Activated T-cell treated with anti-CD3 and anti-CD28 coated beads for 24 hours (primary cell): Measurements from ENCODE around the gene PRPF19.

Source experiments
- DNase-seq: peaks from one replicate; pipeline ENCODE4 v3.0.0-alpha.2; 2020; ENCODE audit warnings: low read depth

The PRPF19 gene

DNA sequence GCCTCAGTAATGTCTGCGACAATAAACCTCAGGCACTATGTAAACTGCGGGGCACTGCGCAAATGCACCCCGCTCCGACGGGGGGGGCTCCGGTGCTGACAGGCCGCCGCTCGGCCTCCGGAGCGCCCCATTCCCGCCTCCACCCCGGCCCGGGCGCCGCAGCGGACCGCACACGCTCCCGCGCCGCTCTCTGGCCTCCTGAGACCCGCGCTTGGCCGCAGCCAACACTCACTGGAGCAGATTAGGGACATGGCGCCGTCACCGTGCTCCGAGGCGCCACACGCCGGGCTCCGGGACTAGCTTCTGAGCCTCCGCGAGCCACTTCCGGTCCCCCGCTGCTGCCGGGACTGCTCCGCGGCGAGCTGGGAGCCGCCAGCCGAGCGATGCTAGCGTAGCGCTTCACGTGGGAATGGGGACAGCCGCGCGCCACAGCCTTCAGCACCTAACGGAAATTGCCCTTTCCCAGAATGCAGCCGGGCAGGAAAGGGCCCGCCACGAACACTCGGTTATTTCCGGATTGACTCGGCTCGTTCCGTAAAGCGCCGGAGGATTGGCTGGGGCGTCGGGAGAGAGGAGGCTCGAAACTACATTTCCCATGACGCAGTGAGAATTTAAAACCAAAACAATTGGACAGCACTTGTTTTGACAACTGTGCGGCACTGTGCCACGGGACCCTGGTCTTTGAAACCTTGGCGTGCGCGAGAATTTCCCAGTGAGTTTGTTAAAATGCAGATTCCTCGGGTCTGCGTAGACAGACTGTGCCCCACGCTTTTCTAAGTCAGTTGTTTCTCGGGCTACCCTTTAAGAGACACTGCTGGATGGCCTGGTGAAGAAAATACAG is at the start of gene PRPF19:
Gene PRPF19, minus strand, starts transcription at position 454 of the 841 bp plus-strand sequence. Its CDS starts 203 bp downstream, at position 251.
- peak; percentile 99 for DNase-seq

DNA sequence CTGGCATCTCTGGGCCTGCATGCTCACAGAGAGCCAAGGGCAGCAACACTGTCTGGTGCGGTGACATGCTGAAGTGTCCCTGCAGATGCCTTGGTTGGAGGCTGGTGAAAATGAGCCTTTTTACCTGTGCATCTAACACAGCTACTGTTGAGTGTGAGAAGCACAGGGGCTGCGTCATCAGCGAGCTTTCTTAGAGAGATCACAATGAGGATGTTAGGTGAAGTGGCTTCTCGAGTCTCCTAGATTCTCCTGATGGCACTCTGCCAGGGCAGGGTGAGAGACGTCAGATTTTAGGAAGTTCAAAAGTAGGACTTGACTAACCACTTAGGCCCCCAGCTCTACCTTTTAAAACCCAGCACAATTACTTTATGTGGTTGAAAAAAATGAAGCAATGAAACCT is 49.2 kb upstream of the PRPF19 start:
- no peak for DNase-seq

DNA sequence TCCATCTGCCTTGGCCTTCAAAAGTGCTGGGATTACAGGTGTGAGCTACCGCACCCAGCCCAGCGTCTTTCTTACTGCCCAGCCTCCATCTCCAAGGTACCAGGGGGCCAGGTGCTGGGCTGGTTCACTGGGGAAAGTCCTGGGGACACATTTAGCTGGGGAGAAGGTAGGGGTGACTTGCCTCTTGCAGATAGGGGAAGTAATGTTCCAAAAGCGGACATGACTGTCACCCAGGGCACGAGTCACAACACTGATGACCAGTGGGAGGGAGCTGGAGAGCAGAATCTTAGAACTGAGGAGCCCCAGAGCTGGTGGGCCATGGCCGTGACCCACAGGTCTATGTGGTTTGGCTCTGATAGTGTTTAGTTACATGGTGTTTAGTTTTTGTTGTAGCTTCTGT is 48.0 kb upstream of the PRPF19 start:
- no peak for DNase-seq

DNA sequence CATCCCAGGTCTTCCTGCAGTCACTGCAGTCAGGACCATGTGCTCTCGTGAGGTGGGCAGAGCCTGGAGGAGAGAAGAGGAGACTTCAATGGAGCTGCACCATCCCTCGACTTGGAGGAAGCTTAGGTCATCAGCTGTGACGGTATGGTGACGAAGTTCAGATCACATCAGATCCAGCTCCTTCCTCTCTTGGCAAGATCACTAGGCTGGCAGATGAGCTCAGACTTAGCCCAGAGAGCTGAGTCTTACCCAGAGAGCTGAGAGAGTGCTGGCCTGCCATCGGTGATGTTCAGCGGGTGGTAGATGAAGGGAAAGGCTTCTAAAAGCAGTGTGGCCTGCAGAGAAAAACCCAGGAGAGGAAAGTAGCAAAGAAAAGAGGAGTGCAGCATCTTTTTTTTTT is 47.4 kb upstream of the PRPF19 start:
- DNase-seq, result no peak

DNA sequence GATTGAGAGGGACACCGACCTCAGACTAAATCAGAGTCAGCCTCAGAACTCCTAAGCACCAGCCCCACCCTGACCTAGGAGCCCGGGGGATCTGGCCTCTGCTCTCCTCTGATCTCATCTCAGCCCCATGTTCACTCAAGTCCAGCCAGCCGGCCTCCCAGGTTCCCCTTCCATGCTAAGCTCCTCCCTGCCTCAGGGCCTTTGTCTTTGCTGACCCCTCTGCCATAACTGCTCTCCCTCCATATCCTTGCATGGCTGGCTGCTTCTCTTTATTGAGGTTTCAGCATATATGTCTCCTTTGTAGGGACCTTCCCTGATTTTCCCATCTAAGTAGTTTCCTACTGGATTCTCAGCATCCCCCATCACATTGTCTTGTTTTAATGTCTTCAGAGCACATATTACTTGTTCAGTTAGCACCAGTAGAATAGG is 46.4 kb upstream of the PRPF19 start:
- DNase-seq, result no peak

DNA sequence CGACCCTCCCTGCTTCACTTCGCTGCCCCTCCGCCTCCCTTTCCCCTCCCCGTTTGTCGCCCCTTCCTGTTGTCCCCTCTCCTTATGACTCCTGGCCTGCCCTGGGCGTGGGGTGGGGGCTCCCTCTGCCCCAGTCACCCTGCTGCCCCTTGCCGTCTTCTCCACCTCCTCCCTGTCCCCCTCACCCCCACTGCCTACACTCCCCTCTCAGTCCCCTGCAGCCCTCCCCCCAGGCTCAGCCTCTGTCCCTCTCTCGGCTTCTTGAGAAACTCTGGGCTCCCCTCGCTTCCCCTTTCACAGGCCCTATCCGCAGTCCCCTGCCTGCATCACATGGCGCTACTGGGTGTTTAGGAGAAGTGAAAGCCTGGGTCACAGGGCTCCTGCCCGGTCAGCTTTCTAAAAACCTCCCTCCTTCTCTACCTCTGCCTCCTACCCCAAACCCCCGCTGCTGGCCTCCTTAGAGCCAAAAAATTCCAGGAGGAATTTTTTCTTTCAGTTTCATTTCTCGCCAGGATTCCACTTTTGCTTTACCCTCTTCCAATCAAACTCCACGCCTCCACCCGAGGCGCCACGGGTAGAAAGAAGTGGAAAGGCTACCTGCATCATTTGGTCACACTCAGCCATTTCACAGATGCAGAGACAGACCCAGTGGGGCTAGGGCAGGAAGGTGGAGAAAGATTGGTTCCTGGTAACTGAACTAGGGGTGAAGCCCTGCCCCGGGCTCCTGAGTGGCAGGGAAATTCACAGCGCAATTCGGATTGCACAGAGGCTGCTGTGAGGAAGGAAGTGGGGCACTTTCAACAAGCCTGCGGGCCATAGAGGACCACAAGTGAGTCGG is 45.7 kb upstream of the PRPF19 start, which contains the start of gene SLC15A3:
Gene SLC15A3, minus strand, starts transcription at position 273 of the 838 bp plus-strand sequence. CDS start 625 bp downstream, outside the sequence.
- DNase-seq, result no peak

DNA sequence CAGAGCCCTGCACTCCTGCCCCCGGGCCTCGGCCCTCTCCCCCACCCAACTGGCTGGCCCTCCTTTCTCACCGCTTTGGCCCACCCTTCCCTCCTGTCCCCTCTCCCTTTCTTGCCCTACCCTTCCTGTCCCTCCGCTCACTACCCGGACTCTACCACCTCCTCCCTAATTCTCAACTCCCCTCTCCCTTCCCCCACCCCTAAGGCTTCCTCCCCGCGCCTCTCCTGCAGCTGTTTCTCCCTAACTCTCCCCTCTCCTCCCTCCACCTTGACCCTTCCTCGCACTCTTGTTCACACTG is 45.2 kb upstream of the PRPF19 start:
- DNase-seq, result no peak

DNA sequence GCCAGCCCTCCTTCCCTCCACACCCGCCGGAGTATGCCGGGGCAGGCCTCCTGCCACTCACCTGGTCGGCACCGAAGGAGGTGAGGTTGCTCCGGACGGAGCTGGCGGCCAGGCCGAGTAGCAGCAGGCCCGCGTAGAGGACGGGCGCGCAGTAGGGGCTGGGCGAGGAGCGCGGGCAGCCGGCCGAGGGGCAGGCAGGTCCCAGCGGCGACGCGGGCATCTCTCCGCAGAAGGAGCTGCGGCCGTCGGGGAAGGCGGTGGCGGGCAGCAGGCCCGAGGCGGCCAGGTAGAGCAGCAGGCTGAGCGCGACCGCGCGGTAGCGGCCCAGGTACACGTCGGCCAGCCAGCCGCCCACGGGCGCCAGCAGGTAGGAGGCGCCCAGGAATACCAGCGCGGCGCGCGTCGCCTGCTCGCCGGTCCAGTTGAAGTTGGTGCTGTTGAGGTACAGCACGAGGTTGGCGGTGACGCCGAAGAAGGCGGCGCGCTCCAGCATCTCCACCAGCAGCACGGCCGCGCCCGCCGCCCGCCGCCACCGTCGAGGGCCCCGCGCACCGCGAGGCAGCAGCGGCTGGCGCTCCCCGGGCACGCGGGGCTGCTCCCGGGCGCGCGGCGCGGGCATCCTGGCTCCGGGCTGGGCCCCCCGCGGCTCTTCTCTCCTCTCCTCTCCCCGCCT is 44.7 kb upstream of the PRPF19 start:
- no peak for DNase-seq

DNA sequence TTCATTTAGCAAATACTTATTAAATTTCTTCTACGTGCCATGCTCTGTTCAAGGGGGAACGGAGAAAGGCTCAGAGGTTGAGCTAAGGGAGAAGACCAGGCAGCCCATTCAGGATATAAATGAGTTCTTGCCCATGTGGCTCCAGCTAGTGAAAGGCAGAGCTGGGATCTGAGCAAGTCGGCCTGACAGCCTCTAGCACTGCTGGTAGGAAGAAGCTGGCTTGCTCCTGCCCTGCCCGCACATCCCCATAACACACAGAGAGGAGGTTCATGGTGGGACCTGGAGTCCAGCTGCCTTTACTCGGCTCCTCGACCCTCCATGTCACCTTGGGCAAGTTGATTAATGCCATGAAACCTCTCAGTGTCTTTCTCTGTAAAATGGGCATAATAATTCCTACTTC is 43.6 kb upstream of the PRPF19 start:
- no peak for DNase-seq

DNA sequence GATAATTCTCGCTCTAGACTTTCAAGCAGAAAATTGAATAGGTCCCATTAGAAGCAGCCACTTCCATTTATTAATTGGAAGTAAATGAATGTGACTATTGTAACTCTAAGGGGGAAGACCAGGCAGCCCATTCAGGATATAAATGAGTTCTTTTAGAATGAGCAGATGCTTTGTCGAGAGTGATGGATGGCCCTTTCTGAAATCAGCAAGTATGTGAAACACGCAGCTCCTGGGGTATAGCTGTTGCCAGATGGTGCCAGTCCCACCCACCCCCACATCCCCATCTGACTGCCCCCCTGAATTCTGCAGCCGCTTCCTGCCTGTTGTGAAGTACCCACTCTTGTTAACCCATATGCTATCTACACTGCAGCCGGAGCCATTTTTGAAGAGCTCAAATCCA is 41.9 kb upstream of the PRPF19 start:
- no peak for DNase-seq

DNA sequence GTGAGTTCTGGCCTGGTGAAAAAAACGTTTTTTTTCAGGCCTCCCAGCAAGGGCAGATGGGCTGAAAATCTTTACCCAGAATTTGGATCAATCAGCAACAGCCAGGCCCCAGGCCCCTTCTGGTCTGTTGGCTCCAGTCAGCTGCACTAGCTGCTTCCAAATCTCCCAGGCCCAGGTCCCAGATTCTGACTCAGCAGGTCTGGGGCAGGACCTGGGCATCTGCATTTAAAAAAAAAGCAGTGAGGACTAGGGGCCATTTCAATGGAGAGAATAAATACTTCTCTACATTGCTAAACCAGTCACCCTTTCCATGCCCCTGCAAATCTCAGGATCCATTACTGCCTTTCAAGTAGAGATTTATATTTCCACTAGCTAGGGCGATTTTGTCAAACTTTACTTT is 41.3 kb upstream of the PRPF19 start:
- DNase-seq, result no peak

DNA sequence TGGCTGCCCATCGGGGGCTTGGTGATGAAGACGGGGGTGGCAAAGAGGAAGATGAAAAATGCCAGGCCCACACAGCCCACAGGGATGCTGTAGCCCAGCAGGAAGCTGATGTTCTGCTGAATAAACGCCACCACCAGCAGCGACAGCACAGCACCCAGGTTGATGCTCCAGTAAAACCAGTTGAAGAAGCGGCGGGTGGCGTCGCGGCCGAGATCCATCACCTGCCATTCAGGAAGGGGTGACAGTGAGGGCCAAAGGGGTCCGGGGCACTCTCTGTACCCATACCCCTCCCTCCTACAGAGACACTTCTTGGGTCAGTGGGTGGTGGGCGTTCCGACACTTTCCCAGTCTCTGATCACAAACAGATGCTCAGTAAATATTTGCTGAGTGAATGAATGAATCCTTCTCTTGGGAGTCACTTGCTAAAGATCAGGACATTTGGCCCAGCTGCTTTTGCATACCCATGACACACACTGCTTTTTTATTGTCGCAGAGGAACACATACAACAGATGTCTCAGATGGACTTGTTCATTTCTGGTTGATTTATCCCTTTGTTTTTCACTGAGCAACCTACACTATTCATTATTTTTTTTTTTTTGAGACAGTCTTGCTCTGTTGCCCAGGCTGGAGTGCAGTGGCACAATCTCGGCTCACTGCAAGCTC is 40.3 kb upstream of the PRPF19 start:
- no peak for DNase-seq

DNA sequence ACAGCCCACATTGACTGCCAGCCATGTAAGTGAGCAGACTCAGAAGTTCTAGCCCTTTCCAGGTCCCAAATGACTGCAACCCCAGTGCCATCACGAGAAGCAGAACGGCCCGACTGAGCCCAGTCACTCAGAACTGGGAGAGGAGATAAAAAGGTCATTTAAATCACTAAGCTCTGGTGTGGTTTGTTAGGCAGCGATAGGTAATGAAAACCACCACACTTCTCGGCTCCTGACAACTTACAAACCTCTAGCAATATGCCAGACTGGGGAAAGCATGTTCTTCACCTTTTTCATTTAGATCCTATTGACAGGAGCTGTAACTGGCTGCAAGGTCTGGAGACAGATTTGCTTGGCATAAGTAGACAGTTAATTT is 38.9 kb upstream of the PRPF19 start:
- DNase-seq, result no peak

DNA sequence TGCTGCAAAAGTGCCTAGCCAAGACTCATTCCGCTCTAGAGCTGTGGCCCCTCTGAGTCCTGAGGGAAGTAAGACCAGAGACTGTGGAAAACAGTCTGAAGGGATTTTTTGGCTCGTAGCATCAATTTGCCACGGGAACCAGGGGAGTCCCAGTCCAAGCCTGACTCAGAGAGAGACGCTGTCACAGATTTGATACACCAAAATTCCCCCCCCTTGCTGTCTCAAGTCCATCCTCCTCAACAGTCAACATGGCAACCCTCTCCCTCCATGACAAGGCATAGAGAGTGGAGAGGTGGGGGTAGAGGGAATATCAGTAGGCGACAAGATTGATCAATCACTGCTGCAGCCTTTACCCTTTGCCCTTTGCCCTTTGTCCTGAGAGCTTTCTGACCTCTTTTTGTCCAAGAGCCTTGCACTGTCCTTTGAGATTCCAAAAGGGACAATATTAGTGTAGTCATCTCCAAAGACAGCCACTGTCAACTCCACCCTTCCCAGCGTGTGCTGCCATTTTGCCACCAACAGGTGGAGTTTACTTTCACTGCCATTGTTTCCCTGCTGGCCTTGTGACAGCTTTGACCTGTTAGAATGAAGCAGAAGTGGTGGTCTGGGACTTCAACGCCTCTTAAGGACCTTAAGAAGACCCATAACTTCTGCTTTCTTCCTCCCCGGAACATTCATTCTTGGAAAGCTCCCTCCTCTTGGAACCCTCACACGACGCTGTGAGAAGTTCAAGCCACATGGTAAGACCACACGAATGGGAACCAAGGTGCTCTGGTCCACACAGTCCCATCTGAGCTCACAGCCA is 38.3 kb upstream of the PRPF19 start:
- no peak for DNase-seq

DNA sequence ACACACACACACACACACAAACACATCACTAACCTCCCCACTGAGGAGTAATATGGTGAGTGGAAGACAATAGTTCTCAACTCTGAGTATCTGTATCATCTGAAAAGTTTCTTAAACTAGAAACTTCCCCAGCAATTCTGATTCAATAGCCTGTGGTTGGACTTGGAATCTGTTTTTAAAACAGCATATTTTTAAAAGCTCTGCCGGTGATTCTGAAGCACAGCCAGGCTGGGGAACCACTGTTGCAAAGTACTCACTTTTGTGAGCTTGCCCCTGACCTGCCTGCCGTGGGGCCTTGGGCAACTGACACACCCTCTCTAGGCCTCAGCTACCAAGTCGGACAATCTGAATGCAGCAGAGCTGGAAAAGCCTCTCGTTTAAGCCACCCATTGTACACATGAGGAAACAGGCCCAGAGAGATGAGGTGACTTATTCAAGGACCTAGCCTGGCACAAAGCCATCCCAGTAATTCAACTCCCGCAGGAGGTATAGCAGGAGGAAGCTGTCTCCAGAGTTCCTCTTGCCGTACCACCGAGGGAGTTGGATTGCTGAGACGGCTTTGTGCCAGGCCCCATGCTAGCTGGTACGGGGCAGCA is 36.7 kb upstream of the PRPF19 start:
- DNase-seq, result no peak

DNA sequence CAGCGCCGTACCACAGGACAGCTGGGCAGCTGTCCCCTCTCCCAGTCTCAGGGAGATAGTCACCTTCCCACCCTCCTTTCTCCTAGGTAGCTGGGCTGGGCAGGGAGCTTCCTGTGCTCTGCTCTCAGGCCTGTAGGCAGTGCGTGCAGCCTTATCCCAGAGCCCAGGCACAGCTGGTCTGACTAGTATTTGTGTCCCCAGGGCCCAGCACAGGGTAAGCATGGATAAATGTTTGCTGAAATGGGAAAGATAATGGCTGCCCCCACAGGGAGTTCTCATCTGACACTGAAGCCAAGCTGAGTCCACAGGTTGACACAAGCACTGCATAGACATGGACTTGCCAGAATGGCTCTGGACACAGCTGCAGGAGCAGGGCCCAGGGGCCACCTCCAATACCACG is 35.8 kb upstream of the PRPF19 start:
- no peak for DNase-seq

DNA sequence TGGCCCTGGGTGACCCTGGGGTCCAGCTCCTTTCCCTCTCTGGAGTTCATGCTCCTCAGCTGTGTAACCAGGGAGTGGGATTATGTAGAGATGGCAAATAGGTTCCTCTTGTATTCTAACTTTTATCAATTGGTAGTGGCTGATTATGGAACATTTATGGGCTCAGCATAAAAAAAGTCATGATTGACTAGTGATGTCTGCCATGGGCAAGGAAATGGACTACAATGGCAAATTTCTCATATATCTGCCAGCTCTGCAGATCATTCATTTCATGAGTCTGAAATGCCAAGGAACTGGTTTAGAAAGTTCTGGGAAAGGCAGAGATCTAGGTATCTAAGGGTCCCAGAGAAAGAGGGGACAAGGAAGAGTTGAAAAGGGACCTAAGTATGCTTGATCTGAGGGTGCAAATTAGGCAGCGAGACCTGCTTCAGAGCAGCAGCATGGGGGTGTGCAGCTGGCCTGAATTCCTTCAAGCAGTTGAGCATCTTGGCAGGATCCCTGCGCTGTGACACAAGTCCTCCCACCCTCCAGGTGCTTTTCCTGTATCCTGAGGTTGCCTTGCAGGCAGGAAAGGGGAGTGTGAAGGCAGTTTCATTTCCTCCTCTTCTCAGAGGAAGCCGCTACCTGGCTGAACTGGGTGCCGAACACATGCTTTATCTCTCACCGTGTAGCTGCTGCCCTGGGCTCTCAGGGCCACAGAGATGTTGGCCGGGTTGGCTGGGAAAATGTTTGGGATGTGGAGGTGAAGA is 35.2 kb upstream of the PRPF19 start:
- DNase-seq, result no peak

DNA sequence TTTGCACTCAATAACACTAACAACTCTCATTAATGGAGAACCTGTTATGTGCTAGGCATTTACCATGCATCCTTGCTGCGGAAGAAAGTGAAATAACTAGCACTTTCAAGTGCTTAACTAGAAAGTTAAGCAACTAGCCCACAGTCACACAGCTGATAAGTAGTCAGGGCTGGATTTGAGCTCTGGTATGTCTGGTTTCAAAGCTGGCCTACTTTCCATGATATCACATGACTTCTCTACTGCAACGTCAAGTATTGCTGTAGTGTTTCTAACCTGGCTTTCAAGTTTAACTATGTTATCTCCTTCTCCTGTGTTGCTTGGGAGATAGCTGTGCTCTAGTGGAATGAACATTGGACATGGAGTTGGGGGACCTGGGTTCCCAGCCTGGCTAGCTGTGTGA is 33.5 kb upstream of the PRPF19 start:
- no peak for DNase-seq

DNA sequence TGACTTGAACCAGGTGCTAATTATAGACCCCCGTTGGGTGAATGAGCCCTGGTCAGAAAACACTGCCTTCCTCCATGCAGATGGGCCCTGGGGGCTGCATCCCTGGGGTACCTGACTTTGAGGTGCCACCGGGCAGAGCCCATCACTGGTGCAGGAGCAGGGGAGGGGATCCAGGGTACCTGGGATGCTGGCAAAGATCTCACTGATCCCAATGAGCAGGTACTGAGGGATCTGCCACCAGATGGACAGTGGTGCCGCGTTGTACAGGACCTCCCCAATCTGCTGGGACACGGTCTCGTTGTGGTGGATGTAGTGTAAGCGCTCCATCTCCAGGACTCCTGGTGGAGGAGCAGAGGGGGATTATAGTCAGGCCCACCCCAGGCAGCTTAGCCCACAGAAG is 32.9 kb upstream of the PRPF19 start:
- DNase-seq, result no peak

DNA sequence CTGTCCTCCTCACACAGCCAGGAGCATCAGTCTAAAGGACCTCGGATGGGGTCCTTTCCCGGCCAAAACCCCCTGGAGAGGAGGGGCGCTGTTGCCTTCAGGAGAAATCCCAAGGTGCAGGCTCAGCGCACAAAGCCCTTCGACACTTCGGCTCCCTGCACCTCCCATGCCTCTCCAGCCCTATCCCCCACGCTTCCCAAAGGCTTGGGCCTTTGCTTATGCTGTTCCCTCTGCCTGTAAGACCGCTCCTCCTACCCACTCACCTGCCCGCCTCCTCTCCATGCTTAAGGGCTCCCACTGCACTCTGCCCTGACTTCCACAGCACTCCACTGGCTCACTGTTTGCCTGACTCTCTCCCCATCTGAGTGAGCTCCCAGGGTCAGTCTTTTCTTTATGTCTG is 32.1 kb upstream of the PRPF19 start:
- DNase-seq, result no peak
